HG03575 (cell line): ENCODE measurements around the gene NKAPL.
"Not testable (repeated sequence)": the region's sequence is repeated elsewhere in the genome, so short reads cannot be mapped to it uniquely, and the experiment has no call there.

Source experiments
- ATAC-seq: cut with Tn5 transposase; IDR thresholded peaks from one replicate; pipeline ENCODE4 v1.9.1; 2021; ENCODE audit not compliant: unreplicated experiment, insufficient number of reproducible peaks, low FRiP score; ENCODE audit errors: extremely low read depth

NKAPL gene

GRCh38 chr6:28281288-28282064 lies 22.4 kb downstream of the NKAPL start, which contains the start of gene PGBD1:
Gene PGBD1 (plus strand): TSS chr6:28281572. CDS start chr6:28283814, 2,242 bp downstream.
- ATAC-seq, result no peak

GRCh38 chr6:28282926-28283325 lies 23.8 kb downstream of the NKAPL start:
- ATAC-seq, result no peak

- ATAC-seq, result no peak
Observed at GRCh38 chr6:28291573-28291972, 32.5 kb downstream of the NKAPL start.

- no peak for ATAC-seq
Observed at GRCh38 chr6:28295326-28295725, 36.2 kb downstream of the NKAPL start.

- ATAC-seq, result no peak
Observed at GRCh38 chr6:28296520-28297060, 37.5 kb downstream of the NKAPL start.

GRCh38 chr6:28303570-28303969 lies 44.5 kb downstream of the NKAPL start:
- ATAC-seq, result no peak

- not testable (repeated sequence) for ATAC-seq
Observed at GRCh38 chr6:28306363-28306762, 47.3 kb downstream of the NKAPL start.
